ENCODE measurements around the gene CDK16. TPM values are rescaled to one million over a fixed set of nuclear protein-coding genes. Genes with fewer than 3 reads are reported as not detected.
A peak's percentile ranks its signal among the peaks of the same experiment; 100 is the strongest.

Gene CDK16
- total RNA-seq, 1 experiment from 2014 or later: 129 TPM

DNA sequence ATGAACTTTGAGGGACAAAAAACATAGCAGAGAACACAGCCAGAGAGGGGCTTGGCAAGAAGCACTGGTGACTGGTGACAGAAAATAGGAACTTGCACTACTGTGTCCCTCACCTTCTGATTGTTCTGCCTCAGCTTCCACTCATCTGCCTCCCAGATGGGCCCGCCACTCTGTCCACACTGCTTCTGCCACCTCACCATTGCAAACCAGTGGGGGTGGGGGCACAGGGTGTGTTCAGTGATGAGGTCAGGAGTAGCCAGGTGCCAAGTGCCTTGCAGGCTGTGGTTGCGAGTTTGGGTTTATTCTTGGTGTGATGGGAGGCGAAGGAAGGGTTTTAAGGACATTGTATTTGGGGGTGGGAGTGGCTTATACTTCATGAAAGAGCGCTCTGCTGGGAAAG lies 34.0 kb upstream of the CDK16 start:
- H3K9me3 ChIP-seq: no peaks in the 10 kb centered on the region
- Mint-ChIP-seq H3K27me3 (ENCODE audit: insufficient read depth, unreplicated experiment) (no peaks in the 10 kb centered on the region), H3K4me1 (ENCODE audit: low read depth, unreplicated experiment) (no peaks in the 10 kb centered on the region), H3K36me3 (ENCODE audit: insufficient read depth, unreplicated experiment) (peaks cover 44% of the 10 kb centered on the region), H3K27ac (ENCODE audit: unreplicated experiment) (no peak overlapping the region), H3K4me3 (ENCODE audit: unreplicated experiment) (no peak overlapping the region), H3K9me3 (ENCODE audit: unreplicated experiment) (no peaks in the 10 kb centered on the region)
- H3K4me3 ChIP-seq (ENCODE audit: low read depth, low read length): no peak overlapping the region
- intact Hi-C loops (cut with micrococcal nuclease; ENCODE audit: unreplicated experiment): no loop called here
- TF ChIP-seq, protein P1, sequence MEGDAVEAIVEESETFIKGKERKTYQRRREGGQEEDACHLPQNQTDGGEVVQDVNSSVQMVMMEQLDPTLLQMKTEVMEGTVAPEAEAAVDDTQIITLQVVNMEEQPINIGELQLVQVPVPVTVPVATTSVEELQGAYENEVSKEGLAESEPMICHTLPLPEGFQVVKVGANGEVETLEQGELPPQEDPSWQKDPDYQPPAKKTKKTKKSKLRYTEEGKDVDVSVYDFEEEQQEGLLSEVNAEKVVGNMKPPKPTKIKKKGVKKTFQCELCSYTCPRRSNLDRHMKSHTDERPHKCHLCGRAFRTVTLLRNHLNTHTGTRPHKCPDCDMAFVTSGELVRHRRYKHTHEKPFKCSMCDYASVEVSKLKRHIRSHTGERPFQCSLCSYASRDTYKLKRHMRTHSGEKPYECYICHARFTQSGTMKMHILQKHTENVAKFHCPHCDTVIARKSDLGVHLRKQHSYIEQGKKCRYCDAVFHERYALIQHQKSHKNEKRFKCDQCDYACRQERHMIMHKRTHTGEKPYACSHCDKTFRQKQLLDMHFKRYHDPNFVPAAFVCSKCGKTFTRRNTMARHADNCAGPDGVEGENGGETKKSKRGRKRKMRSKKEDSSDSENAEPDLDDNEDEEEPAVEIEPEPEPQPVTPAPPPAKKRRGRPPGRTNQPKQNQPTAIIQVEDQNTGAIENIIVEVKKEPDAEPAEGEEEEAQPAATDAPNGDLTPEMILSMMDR (IDR thresholded peaks at IDR 0.05; ENCODE audit: insufficient read depth in 1 of 2, low read depth in 1 of 2, low read length in 1 of 2, severe bottlenecking in 1 of 2, unreplicated experiment in 1 of 2): no peak
- no peaks in the 10 kb centered on the region for H3K4me1 ChIP-seq
- CTCF ChIA-PET: no interaction called here
- no peaks in the 10 kb centered on the region; the same call in none of the 2 replicates for H3K36me3 ChIP-seq (ENCODE audit: control insufficient read depth, insufficient read depth, low read length)
- BruUV-seq (replicated peaks): no TSS peak
- no peak for DNase-seq
- POLR2A ChIA-PET: no interaction called here
- no peaks in the 10 kb centered on the region for H3K27me3 ChIP-seq (replicated peaks; ENCODE audit: control insufficient read depth, insufficient read depth, low read length)

DNA sequence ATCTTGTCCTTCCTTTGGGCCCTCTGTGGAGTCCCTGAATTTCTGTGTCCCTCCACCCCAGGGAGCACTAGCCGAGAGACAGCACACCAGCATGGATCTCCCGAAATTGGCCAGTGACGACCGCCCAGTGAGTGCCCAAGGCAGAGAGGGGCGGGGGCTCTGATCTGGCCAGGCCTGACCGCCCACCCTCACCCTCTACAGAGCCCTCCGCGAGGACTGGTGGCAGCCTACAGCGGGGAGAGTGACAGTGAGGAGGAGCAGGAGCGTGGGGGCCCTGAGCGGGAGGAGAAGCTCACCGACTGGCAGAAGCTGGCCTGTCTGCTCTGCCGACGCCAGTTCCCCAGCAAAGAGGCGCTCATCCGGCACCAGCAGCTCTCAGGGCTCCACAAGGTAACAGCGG lies 33.2 kb upstream of the CDK16 start:
- ChIA-PET CTCF (interaction anchor here (0.5 kb wide), 1 partner anchor 242 kb away, joined by 4 read pairs; no protein-coding TSS in a partner anchor), POLR2A (no interaction called here)

DNA sequence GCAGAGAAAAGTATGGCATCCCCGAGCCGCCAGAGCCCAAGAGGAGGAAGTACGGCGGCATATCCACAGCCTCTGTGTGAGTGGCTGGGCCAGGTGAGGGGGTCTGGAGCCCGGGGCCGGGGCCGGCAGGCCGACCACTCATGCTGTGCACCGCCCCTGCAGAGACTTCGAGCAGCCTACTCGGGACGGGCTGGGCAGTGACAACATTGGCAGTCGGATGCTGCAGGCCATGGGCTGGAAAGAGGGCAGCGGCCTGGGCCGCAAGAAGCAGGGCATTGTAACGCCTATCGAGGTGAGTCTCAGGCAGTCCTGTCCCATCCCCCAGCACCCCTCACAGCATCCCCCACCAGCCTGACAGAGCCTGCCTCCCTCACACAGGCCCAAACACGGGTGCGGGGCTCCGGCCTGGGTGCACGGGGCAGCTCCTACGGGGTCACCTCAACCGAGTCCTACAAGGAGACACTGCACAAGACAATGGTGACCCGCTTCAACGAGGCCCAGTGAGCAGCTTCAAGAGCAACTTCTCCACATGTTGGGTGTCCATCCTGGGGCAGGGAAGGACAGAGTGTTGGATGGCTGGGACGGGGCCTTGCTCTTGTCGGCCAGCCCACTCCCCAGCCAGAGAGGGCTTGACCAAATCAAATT lies 32.3 kb upstream of the CDK16 start:
- no peak overlapping the region for H3K27ac Mint-ChIP-seq (ENCODE audit: unreplicated experiment)
- no peaks in the 10 kb centered on the region for H3K4me1 Mint-ChIP-seq (ENCODE audit: low read depth, unreplicated experiment)
- H3K36me3 Mint-ChIP-seq (ENCODE audit: insufficient read depth, unreplicated experiment): peaks cover 52% of the 10 kb centered on the region
- intact Hi-C loops (cut with micrococcal nuclease; ENCODE audit: unreplicated experiment): no loop called here
- POLR2A ChIA-PET: no interaction called here
- H3K4me3 Mint-ChIP-seq (ENCODE audit: unreplicated experiment): no peak overlapping the region
- H3K9me3 Mint-ChIP-seq (ENCODE audit: unreplicated experiment): no peaks in the 10 kb centered on the region
- TF ChIP-seq, protein P1 (IDR thresholded peaks at IDR 0.05; ENCODE audit: insufficient read depth in 1 of 2, low read depth in 1 of 2, low read length in 1 of 2, severe bottlenecking in 1 of 2, unreplicated experiment in 1 of 2): no peak
- BruUV-seq (replicated peaks): TSS peak; percentile 48
- H3K4me1 ChIP-seq: 0 out of 2 replicates have a peak, but pooled peaks cover 3% of the 10 kb centered on the region
- H3K9me3 ChIP-seq: no peaks in the 10 kb centered on the region
- H3K27me3 ChIP-seq (replicated peaks; ENCODE audit: control insufficient read depth, insufficient read depth, low read length): no peaks in the 10 kb centered on the region
- no peaks in the 10 kb centered on the region for H3K27me3 Mint-ChIP-seq (ENCODE audit: insufficient read depth, unreplicated experiment)
- no peak for DNase-seq
- H3K36me3 ChIP-seq (ENCODE audit: control insufficient read depth, insufficient read depth, low read length): no peaks in the 10 kb centered on the region; the same call in none of the 2 replicates
- CTCF ChIA-PET: no interaction called here
- H3K4me3 ChIP-seq (ENCODE audit: low read depth, low read length): no peak overlapping the region

More for the DNA sequence above, 33.2 kb upstream of the CDK16 start:
- H3K9me3 ChIP-seq: no peaks in the 10 kb centered on the region
- H3K36me3 Mint-ChIP-seq (ENCODE audit: insufficient read depth, unreplicated experiment): peaks cover 44% of the 10 kb centered on the region
- no peak overlapping the region for H3K4me3 Mint-ChIP-seq (ENCODE audit: unreplicated experiment)
- TF ChIP-seq, protein P1 (IDR thresholded peaks at IDR 0.05; ENCODE audit: insufficient read depth in 1 of 2, low read depth in 1 of 2, low read length in 1 of 2, severe bottlenecking in 1 of 2, unreplicated experiment in 1 of 2): no peak
- no peak for DNase-seq
- no peaks in the 10 kb centered on the region for H3K27me3 ChIP-seq (replicated peaks; ENCODE audit: control insufficient read depth, insufficient read depth, low read length)
- H3K9me3 Mint-ChIP-seq (ENCODE audit: unreplicated experiment): no peaks in the 10 kb centered on the region
- no TSS peak for BruUV-seq (replicated peaks)
- intact Hi-C loops (cut with micrococcal nuclease; ENCODE audit: unreplicated experiment): no loop called here
- no peaks in the 10 kb centered on the region; the same call in none of the 2 replicates for H3K36me3 ChIP-seq (ENCODE audit: control insufficient read depth, insufficient read depth, low read length)
- no peak overlapping the region for H3K27ac Mint-ChIP-seq (ENCODE audit: unreplicated experiment)
- H3K27me3 Mint-ChIP-seq (ENCODE audit: insufficient read depth, unreplicated experiment): no peaks in the 10 kb centered on the region
- H3K4me1 ChIP-seq: 0 out of 2 replicates have a peak, but pooled peaks cover under 1% of the 10 kb centered on the region
- H3K4me1 Mint-ChIP-seq (ENCODE audit: low read depth, unreplicated experiment): no peaks in the 10 kb centered on the region
- H3K4me3 ChIP-seq (ENCODE audit: low read depth, low read length): no peak overlapping the region
